ENCODE measurements around the gene ZMYM4. TPM values are rescaled to one million over a fixed set of nuclear protein-coding genes. Genes with fewer than 3 reads are reported as not detected.

Gene ZMYM4
- total and polyA plus RNA-seq, 2 experiments from 2014 or later = 34.9 to 37.7 TPM

GRCh38 chr1:35364741-35365140, 96.2 kb downstream of the ZMYM4 start:
- Histone ChIP-seq H3K4me2 (ENCODE audit: unreplicated experiment) (no peak overlapping the region), H3K9me3 (ENCODE audit: low read depth) (no peaks in the 10 kb centered on the region), H3K4me3 (no peak overlapping the region), H3K4me1 (ENCODE audit: insufficient read depth) (peaks cover under 1% of the 10 kb centered on the region; the same call in 1 of the 2 replicates), H3K79me2 (ENCODE audit: insufficient read depth) (peaks cover 58% of the 10 kb centered on the region), H3K9me2 (ENCODE audit: insufficient read depth) (no peaks in the 10 kb centered on the region), H3F3A (ENCODE audit: insufficient read depth) (no peaks in the 10 kb centered on the region; the same call in 1 of the 2 replicates), H3K27me3 (replicated peaks; ENCODE audit: insufficient read depth) (no peaks in the 10 kb centered on the region), H3K36me3 (ENCODE audit: low read depth) (peaks cover 5% of the 10 kb centered on the region; the same call in 1 of the 2 replicates), H4K20me1 (ENCODE audit: insufficient read depth) (no peaks in the 10 kb centered on the region), H3K9ac (no peak overlapping the region), H2AFZ (no peak overlapping the region), H3K27ac (no peak overlapping the region)
- WGBS, 2 experiments (ENCODE audit: low coverage in 1 of 2, low lambda C conversion rate in 2 of 2, missing lambda C conversion rate in 2 of 2) = 95 to 97% methylated on average over 3 of the region's 3 CpGs
- TF ChIP-seq EZH2phosphoT487 (IDR thresholded peaks at IDR 0.05; ENCODE audit: insufficient read depth, low read depth) (no peak), EZH2 (IDR thresholded peaks at IDR 0.05; ENCODE audit: insufficient read depth, poor library complexity, severe bottlenecking) (no peak)
- in situ Hi-C loops (cut with MboI) = no loop called here
- DNase-seq = no peak

DNA sequence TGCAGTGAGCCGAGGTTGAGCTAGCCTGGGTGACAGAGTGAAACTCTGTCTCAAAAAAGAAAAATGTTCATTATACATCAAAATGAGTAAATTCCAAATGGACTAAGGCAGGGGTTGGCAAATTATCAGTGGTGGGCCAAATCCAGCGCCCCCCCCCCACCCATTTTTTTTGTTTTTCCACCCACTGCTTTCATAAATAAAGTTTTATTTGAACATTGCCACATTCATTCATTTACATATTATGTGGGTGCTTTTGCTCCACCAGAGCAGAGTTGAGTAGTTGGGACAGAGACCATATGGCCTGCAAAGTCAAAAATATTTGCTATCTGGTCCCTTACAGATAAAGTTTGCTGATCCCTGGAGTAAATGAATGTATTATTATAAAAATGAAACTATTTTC, 99.4 kb downstream of the ZMYM4 start:
- Histone ChIP-seq H3K27ac (no peak overlapping the region), H3F3A (ENCODE audit: insufficient read depth) (peaks cover 4% of the 10 kb centered on the region; the same call in 1 of the 2 replicates), H4K20me1 (ENCODE audit: insufficient read depth) (no peaks in the 10 kb centered on the region), H2AFZ (no peak overlapping the region), H3K79me2 (ENCODE audit: insufficient read depth) (peaks cover 51% of the 10 kb centered on the region), H3K27me3 (replicated peaks; ENCODE audit: insufficient read depth) (no peaks in the 10 kb centered on the region), H3K4me2 (ENCODE audit: unreplicated experiment) (no peak overlapping the region), H3K9ac (no peak overlapping the region), H3K4me1 (ENCODE audit: insufficient read depth) (peaks cover 10% of the 10 kb centered on the region), H3K36me3 (ENCODE audit: low read depth) (no peaks in the 10 kb centered on the region), H3K9me3 (ENCODE audit: low read depth) (no peaks in the 10 kb centered on the region), H3K9me2 (ENCODE audit: insufficient read depth) (no peaks in the 10 kb centered on the region), H3K4me3 (no peak overlapping the region)
- TF ChIP-seq EZH2 (IDR thresholded peaks at IDR 0.05; ENCODE audit: insufficient read depth, poor library complexity, severe bottlenecking) (no peak), EZH2phosphoT487 (IDR thresholded peaks at IDR 0.05; ENCODE audit: insufficient read depth, low read depth) (no peak)
- WGBS, 2 experiments (ENCODE audit: low coverage in 1 of 2, low lambda C conversion rate in 2 of 2, missing lambda C conversion rate in 2 of 2) = 97 to 98% methylated on average over 2 of the region's 2 CpGs
- no peak for DNase-seq
- in situ Hi-C loops (cut with MboI) = no loop called here

GRCh38 chr1:35369922-35370671, 101.6 kb downstream of the ZMYM4 start:
- H4K20me1 ChIP-seq (ENCODE audit: insufficient read depth) = no peaks in the 10 kb centered on the region
- H3F3A ChIP-seq (ENCODE audit: insufficient read depth) = peaks cover 4% of the 10 kb centered on the region; the same call in 1 of the 2 replicates
- no peaks in the 10 kb centered on the region for H3K9me3 ChIP-seq (ENCODE audit: low read depth)
- peak; percentile 81 for DNase-seq
- TF ChIP-seq EZH2phosphoT487 (IDR thresholded peaks at IDR 0.05; ENCODE audit: insufficient read depth, low read depth) (no peak), EZH2 (IDR thresholded peaks at IDR 0.05; ENCODE audit: insufficient read depth, poor library complexity, severe bottlenecking) (no peak)
- H3K27ac ChIP-seq = peak overlapping the region; percentile 37
- H3K4me3 ChIP-seq = no peak overlapping the region
- in situ Hi-C loops (cut with MboI) = no loop called here
- no peak overlapping the region for H3K9ac ChIP-seq
- no peaks in the 10 kb centered on the region for H3K27me3 ChIP-seq (replicated peaks; ENCODE audit: insufficient read depth)
- 39 to 46% methylated on average over 4 of the region's 4 CpGs for WGBS, 2 experiments (ENCODE audit: low coverage in 1 of 2, low lambda C conversion rate in 2 of 2, missing lambda C conversion rate in 2 of 2)
- H3K4me1 ChIP-seq (ENCODE audit: insufficient read depth) = peaks cover 10% of the 10 kb centered on the region
- H3K79me2 ChIP-seq (ENCODE audit: insufficient read depth) = peaks cover 40% of the 10 kb centered on the region
- peak overlapping the region; percentile 41 for H3K4me2 ChIP-seq (ENCODE audit: unreplicated experiment)
- no peaks in the 10 kb centered on the region for H3K36me3 ChIP-seq (ENCODE audit: low read depth)
- no peak overlapping the region for H2AFZ ChIP-seq
- H3K9me2 ChIP-seq (ENCODE audit: insufficient read depth) = no peaks in the 10 kb centered on the region

GRCh38 chr1:35371506-35371905, 103.0 kb downstream of the ZMYM4 start:
- Histone ChIP-seq H3K79me2 (ENCODE audit: insufficient read depth) (peaks cover 27% of the 10 kb centered on the region), H4K20me1 (ENCODE audit: insufficient read depth) (no peaks in the 10 kb centered on the region), H3F3A (ENCODE audit: insufficient read depth) (peaks cover 4% of the 10 kb centered on the region; the same call in 1 of the 2 replicates), H3K9ac (no peak overlapping the region), H3K27ac (no peak overlapping the region), H3K36me3 (ENCODE audit: low read depth) (0 out of 2 replicates have a peak, but pooled peaks cover 7% of the 10 kb centered on the region), H3K4me1 (ENCODE audit: insufficient read depth) (peaks cover 10% of the 10 kb centered on the region), H2AFZ (no peak overlapping the region), H3K9me3 (ENCODE audit: low read depth) (no peaks in the 10 kb centered on the region), H3K27me3 (replicated peaks; ENCODE audit: insufficient read depth) (no peaks in the 10 kb centered on the region), H3K4me2 (ENCODE audit: unreplicated experiment) (no peak overlapping the region), H3K4me3 (no peak overlapping the region), H3K9me2 (ENCODE audit: insufficient read depth) (no peaks in the 10 kb centered on the region)
- no peak for DNase-seq
- TF ChIP-seq EZH2 (IDR thresholded peaks at IDR 0.05; ENCODE audit: insufficient read depth, poor library complexity, severe bottlenecking) = no peak
- TF ChIP-seq EZH2phosphoT487 (IDR thresholded peaks at IDR 0.05; ENCODE audit: insufficient read depth, low read depth) = no peak
- WGBS, 2 experiments (ENCODE audit: low coverage in 1 of 2, low lambda C conversion rate in 2 of 2, missing lambda C conversion rate in 2 of 2) = 95 to 96% methylated on average over 4 of the region's 4 CpGs
- in situ Hi-C loops (cut with MboI) = no loop called here

Data from GM23248 (cell line).